Ovary (tissue), 3 donors: ENCODE data around the gene COLGALT1.

Experiments
- CTCF ChIP-seq, 3 donors: fragments of 450-650 bp in 2 of 3; fragments of 200-600 bp in 1 of 3; IDR thresholded peaks; one replicate each; pipeline versions ENCODE4 v1.5.1 to v1.8.0; 2016 to 2022; ENCODE audit warnings: antibody characterized with exemption in 3 of 3, mild to moderate bottlenecking in 1 of 3
- POLR2A ChIP-seq: fragments of 450-650 bp; IDR thresholded peaks from one replicate; pipeline ENCODE4 v1.6.1; 2017; ENCODE audit warnings: antibody characterized with exemption, mild to moderate bottlenecking, moderate library complexity
- donor health status: DM: no; HTN: no; CAD: no.

GRCh38 chr19:17529239-17530158 is 25.9 kb upstream of the COLGALT1 start:
- no peak for TF ChIP-seq CTCF (IDR thresholded peaks at IDR 0.05)
- TF ChIP-seq POLR2A = no peak
